Activated CD4-positive, alpha-beta T cell treated with anti-CD3 and anti-CD28 coated beads, Interleukin-10, Interleukin-2, amounts not matched to agents 100 ng/mL and 50 ng/mL, durations not matched to agents 16 hours and 8 hours (primary cell): ENCODE results near the gene IFNA8.
"Not testable (repeated sequence)": the region's sequence is repeated elsewhere in the genome, so short reads cannot be mapped to it uniquely, and the experiment has no call there.

Source experiments
- DNase-seq: peaks from one replicate; pipeline ENCODE4 v3.0.0-alpha.2; 2020

IFNA8 gene

GRCh38 chr9:21408817-21409216 lies at the start of gene IFNA8:
IFNA8 (plus strand) TSS chr9:21409117; CDS start chr9:21409177, 60 bp downstream.
- DNase-seq: no peak

GRCh38 chr9:21362287-21362686 lies 46.6 kb upstream of the IFNA8 start:
- no peak for DNase-seq

GRCh38 chr9:21367169-21367568 lies 41.7 kb upstream of the IFNA8 start:
- not testable (repeated sequence) for DNase-seq

GRCh38 chr9:21367957-21368356 lies 41.0 kb upstream of the IFNA8 start, which contains the start of gene IFNA13:
IFNA13 (minus strand) TSS chr9:21368057; CDS start chr9:21368010, 47 bp downstream.
- no peak for DNase-seq

GRCh38 chr9:21371467-21371866 lies 37.5 kb upstream of the IFNA8 start:
- DNase-seq: not testable (repeated sequence)

GRCh38 chr9:21381448-21382339 lies 27.2 kb upstream of the IFNA8 start:
- DNase-seq: peak; percentile 20

- DNase-seq: no peak
Measured at GRCh38 chr9:21383627-21384026, 25.3 kb upstream of the IFNA8 start.

- no peak for DNase-seq
Measured at GRCh38 chr9:21385131-21385670, 23.7 kb upstream of the IFNA8 start, which contains the start of gene IFNA2. IFNA2 (minus strand) TSS chr9:21385398; CDS start chr9:21385329, 69 bp downstream.

GRCh38 chr9:21392270-21392669 lies 16.6 kb upstream of the IFNA8 start:
- DNase-seq: peak; percentile 4

- peak; percentile 54 for DNase-seq
Measured at GRCh38 chr9:21395778-21396717, 12.9 kb upstream of the IFNA8 start.

- no peak for DNase-seq
Measured at GRCh38 chr9:21398955-21399489, 9.9 kb upstream of the IFNA8 start.

- DNase-seq: no peak
Measured at GRCh38 chr9:21399956-21400355, 9.0 kb upstream of the IFNA8 start.

GRCh38 chr9:21402386-21403251 lies 6.3 kb upstream of the IFNA8 start:
- DNase-seq: peak; percentile 6

GRCh38 chr9:21404146-21404545 lies 4.8 kb upstream of the IFNA8 start:
- no peak for DNase-seq

- DNase-seq: no peak
Measured at GRCh38 chr9:21412107-21412506, 3.2 kb downstream of the IFNA8 start.

- no peak for DNase-seq
Measured at GRCh38 chr9:21413151-21413550, 4.2 kb downstream of the IFNA8 start.

- DNase-seq: peak; percentile 2
Measured at GRCh38 chr9:21413624-21414023, 4.7 kb downstream of the IFNA8 start.

GRCh38 chr9:21414220-21414940 lies 5.5 kb downstream of the IFNA8 start:
- DNase-seq: no peak

- no peak for DNase-seq
Measured at GRCh38 chr9:21415493-21416267, 6.8 kb downstream of the IFNA8 start.

- DNase-seq: no peak
Measured at GRCh38 chr9:21428235-21428634, 19.3 kb downstream of the IFNA8 start.
